H1 (cell line): Measurements from ENCODE around the gene ALK. TPM values are rescaled to one million over a fixed set of nuclear protein-coding genes. Genes with fewer than 3 reads are reported as not detected.
A peak's percentile ranks its signal among the peaks of the same experiment; 100 is the strongest.

ENCODE experiments used
- CTCF ChIA-PET: fragments of 300-600 bp; sonication (Branson Sonifier 250); formaldehyde crosslinking; loops from one replicate; lab custom pipeline; 2021; ENCODE audit not compliant: partially characterized antibody; lab: Charles Lee
- POLR2A ChIA-PET: fragments of 300-600 bp; sonication (Branson Sonifier 250); formaldehyde crosslinking; loops from one replicate; lab custom pipeline; 2021; ENCODE audit warnings: inconsistent platforms; ENCODE audit not compliant: partially characterized antibody; lab: Charles Lee
- DNase-seq, 2 experiments: peaks; one replicate each; pipeline versions ENCODE4 v3.0.0 to v3.0.0-alpha.2; 2010 to 2022; ENCODE audit warnings: low spot score in 2 of 2, low read depth in 1 of 2, mixed read lengths in 1 of 2
- FAIRE-seq: peaks from 2 replicates; lab custom pipeline; 2011; peaks lifted over from hg19 to GRCh38; lab: Jason Lieb, UNC
- H2AFZ ChIP-seq: 2 replicates; pipeline ENCODE4 v1.8.1; 2012; ENCODE audit warnings: low read length, inconsistent platforms
- H2AK5ac ChIP-seq: 2 replicates; pipeline ENCODE4 v1.6.1; 2013; ENCODE audit warnings: low read depth, low read length
- H2BK120ac ChIP-seq: replicated peaks from 2 replicates; pipeline ENCODE3; 2013; ENCODE audit warnings: low read depth, low read length, inconsistent platforms
- H2BK12ac ChIP-seq: 2 replicates; pipeline ENCODE4 v1.6.1; 2013; ENCODE audit warnings: low read depth, low read length
- H2BK15ac ChIP-seq: 2 replicates; pipeline ENCODE4 v1.6.1; 2013; ENCODE audit warnings: low read length
- H2BK20ac ChIP-seq: 2 replicates; pipeline ENCODE4 v1.6.1; 2013; ENCODE audit warnings: low read length
- H2BK5ac ChIP-seq: 2 replicates; pipeline ENCODE4 v1.6.1; 2013; ENCODE audit warnings: low read depth, low read length
- H3K14ac ChIP-seq: 2 replicates; pipeline ENCODE4 v1.6.1; 2013; ENCODE audit warnings: inconsistent platforms; ENCODE audit not compliant: insufficient read length
- H3K18ac ChIP-seq: 2 replicates; pipeline ENCODE4 v1.6.1; 2013; ENCODE audit warnings: low read length; ENCODE audit errors: extremely low read depth
- H3K23ac ChIP-seq: 2 replicates; pipeline ENCODE4 v1.6.1; 2013; ENCODE audit warnings: inconsistent platforms; ENCODE audit not compliant: insufficient read length
- H3K23me2 ChIP-seq: 2 replicates; pipeline ENCODE4 v1.6.1; 2013; ENCODE audit warnings: low read depth, low read length
- H3K27ac ChIP-seq: 2 replicates; pipeline ENCODE4 v1.6.1; 2011; ENCODE audit warnings: low read depth, low read length, inconsistent platforms
- H3K27me3 ChIP-seq, 4 experiments: replicated peaks in 1 of 4; 1 replicate in 1 of 4; 2 replicates in 3 of 4; pipeline versions ENCODE4 v1.6.1 to v1.8.1; 2011 to 2013; ENCODE audit warnings: low read length in 3 of 4, mild to moderate bottlenecking in 3 of 4, inconsistent platforms in 2 of 4, mixed read lengths in 2 of 4, moderate library complexity in 1 of 4; ENCODE audit not compliant: control insufficient read depth in 3 of 4, insufficient read depth in 3 of 4; ENCODE audit errors: extremely low read depth in 1 of 4
- H3K36me3 ChIP-seq, 4 experiments: 2 replicates each; pipeline versions ENCODE4 v1.6.1 to v1.8.1; 2011 to 2013; ENCODE audit warnings: mild to moderate bottlenecking in 4 of 4, low read length in 3 of 4, moderate library complexity in 2 of 4, control low read depth in 1 of 4, inconsistent platforms in 1 of 4; ENCODE audit not compliant: insufficient read depth in 4 of 4, control insufficient read depth in 2 of 4
- H3K4ac ChIP-seq: replicated peaks from 2 replicates; pipeline ENCODE3; 2013; ENCODE audit warnings: low read length, low read depth, mixed read lengths, inconsistent platforms; ENCODE audit not compliant: insufficient read length
- H3K4me1 ChIP-seq, 4 experiments: replicated peaks in 1 of 4; 1 replicate in 1 of 4; 2 replicates in 3 of 4; pipeline versions ENCODE4 v1.6.1 to v1.8.1; 2011 to 2013; ENCODE audit warnings: low read length in 3 of 4, inconsistent platforms in 2 of 4, mixed read lengths in 1 of 4; ENCODE audit not compliant: insufficient read depth in 4 of 4, control insufficient read depth in 3 of 4
- H3K4me2 ChIP-seq, 2 experiments: 2 replicates each; pipeline versions ENCODE4 v1.6.1 to v1.8.1; 2011 to 2013; ENCODE audit warnings: low read depth in 2 of 2, low read length in 2 of 2, control low read depth in 1 of 2, inconsistent platforms in 1 of 2, mild to moderate bottlenecking in 1 of 2; ENCODE audit not compliant: insufficient read depth in 1 of 2
- H3K4me3 ChIP-seq, 4 experiments: fragments of 200-600, 300-600 bp in 1 of 4; sonication (generic), shearing (Covaris generic), sonication (Bioruptor Twin) in 1 of 4; 2 replicates each; pipeline versions ENCODE4 v1.5.1 to v1.8.1; 2011 to 2016; ENCODE audit warnings: low read length in 4 of 4, low read depth in 3 of 4, control low read depth in 2 of 4, inconsistent platforms in 2 of 4, mild to moderate bottlenecking in 2 of 4, mixed read lengths in 1 of 4, moderate library complexity in 1 of 4; ENCODE audit not compliant: insufficient read depth in 2 of 4; ENCODE audit errors: extremely low read depth in 1 of 4
- H3K56ac ChIP-seq: replicated peaks from 2 replicates; pipeline ENCODE3; 2013; ENCODE audit warnings: low read depth, mild to moderate bottlenecking, mixed read lengths, low read length, inconsistent platforms; ENCODE audit not compliant: insufficient read length
- H3K79me1 ChIP-seq: 2 replicates; pipeline ENCODE4 v1.6.1; 2013; ENCODE audit warnings: low read depth, low read length, control low read depth
- H3K79me2 ChIP-seq, 2 experiments: 2 replicates each; pipeline versions ENCODE4 v1.6.1 to v1.8.1; 2012 to 2013; ENCODE audit warnings: low read length in 2 of 2, mild to moderate bottlenecking in 2 of 2, inconsistent platforms in 1 of 2; ENCODE audit not compliant: insufficient read depth in 2 of 2, control insufficient read depth in 1 of 2
- H3K9ac ChIP-seq, 4 experiments: replicated peaks in 1 of 4; 1 replicate in 1 of 4; 2 replicates in 3 of 4; pipeline versions ENCODE4 v1.6.1 to v1.8.1; 2011 to 2013; ENCODE audit warnings: low read depth in 3 of 4, low read length in 3 of 4, control low read depth in 2 of 4, mild to moderate bottlenecking in 2 of 4, moderate library complexity in 2 of 4, inconsistent platforms in 1 of 4; ENCODE audit errors: extremely low read depth in 1 of 4
- H3K9me3 ChIP-seq, 2 experiments: 2 replicates each; pipeline versions ENCODE4 v1.6.1 to v1.8.1; 2012 to 2013; ENCODE audit warnings: mild to moderate bottlenecking in 2 of 2, moderate library complexity in 2 of 2, control low read depth in 1 of 2, inconsistent platforms in 1 of 2, low read depth in 1 of 2, low read length in 1 of 2, mixed read lengths in 1 of 2; ENCODE audit not compliant: insufficient read depth in 2 of 2
- H4K20me1 ChIP-seq, 2 experiments: replicated peaks in 1 of 2; 2 replicates each; pipeline versions ENCODE3 to v1.8.1; 2011 to 2013; ENCODE audit warnings: inconsistent platforms in 2 of 2, low read length in 2 of 2, mild to moderate bottlenecking in 1 of 2; ENCODE audit not compliant: insufficient read depth in 2 of 2, control insufficient read depth in 1 of 2
- H4K5ac ChIP-seq: 2 replicates; pipeline ENCODE4 v1.6.1; 2013; ENCODE audit warnings: low read length, low read depth, mixed read lengths, inconsistent platforms; ENCODE audit not compliant: insufficient read length
- H4K8ac ChIP-seq: 2 replicates; pipeline ENCODE4 v1.8.0; 2013; ENCODE audit warnings: mild to moderate bottlenecking, moderate library complexity, low read length, inconsistent platforms; ENCODE audit not compliant: insufficient read depth; ENCODE audit errors: extremely low read depth
- H4K91ac ChIP-seq: replicated peaks from 2 replicates; pipeline ENCODE3; 2013; ENCODE audit warnings: low read length, mixed read lengths, inconsistent platforms; ENCODE audit not compliant: insufficient read length
- CBX8 ChIP-seq: fragments of 300-800, 300-1000 bp; sonication (generic); IDR thresholded peaks from 2 replicates; pipeline ENCODE4 v1.7.1; 2016; ENCODE audit warnings: low read depth, low read length, borderline replicate concordance
- CHD2 ChIP-seq: IDR thresholded peaks from 2 replicates; pipeline ENCODE4 v1.6.1; 2012; ENCODE audit warnings: low read length, improper control_type of control experiment
- EZH2 ChIP-seq: fragments of 200-600 bp; sonication (generic); IDR thresholded peaks from 2 replicates; pipeline ENCODE4 v1.7.1; 2012; ENCODE audit warnings: low read depth, mild to moderate bottlenecking, moderate library complexity, low read length, inconsistent platforms; ENCODE audit not compliant: severe bottlenecking
- KDM1A ChIP-seq: fragments of 200-600, 300-600 bp; sonication (generic); IDR thresholded peaks from 2 replicates; pipeline ENCODE4 v1.7.1; 2016; ENCODE audit warnings: mild to moderate bottlenecking, low read length, borderline replicate concordance
- KDM4A ChIP-seq: IDR thresholded peaks from one replicate; pipeline ENCODE4 v1.7.1; 2012; ENCODE audit warnings: low read depth, mild to moderate bottlenecking, moderate library complexity, low read length, inconsistent platforms; ENCODE audit not compliant: severe bottlenecking
- POLR2A ChIP-seq, 2 experiments: IDR thresholded peaks; 1 replicate in 1 of 2; 2 replicates in 1 of 2; pipeline ENCODE4 v1.6.1; 2011; ENCODE audit warnings: low read depth in 2 of 2, low read length in 2 of 2, mild to moderate bottlenecking in 2 of 2; ENCODE audit errors: control extremely low read depth in 1 of 2
- RAD21 ChIP-seq, 2 experiments: IDR thresholded peaks in 1 of 2; conservative IDR thresholded peaks in 1 of 2; 2 replicates each; pipeline ENCODE4 v1.6.1; 2011; ENCODE audit warnings: low read depth in 2 of 2, low read length in 2 of 2, improper control_type of control experiment in 1 of 2, inconsistent platforms in 1 of 2, mild to moderate bottlenecking in 1 of 2, moderate library complexity in 1 of 2
- RXRA ChIP-seq: IDR thresholded peaks from 2 replicates; pipeline ENCODE4 v1.6.1; 2011; ENCODE audit warnings: low read depth, mild to moderate bottlenecking, low read length, moderate library complexity; ENCODE audit not compliant: insufficient read depth
- SIRT6 ChIP-seq: IDR thresholded peaks from one replicate; pipeline ENCODE4 v1.7.1; 2012; ENCODE audit warnings: low read length, inconsistent platforms
- SRF ChIP-seq: IDR thresholded peaks from 2 replicates; pipeline ENCODE4 v1.6.1; 2011; ENCODE audit warnings: mild to moderate bottlenecking, low read depth, low read length, moderate library complexity
- SUZ12 ChIP-seq: fragments of 200-600 bp; sonication (generic); IDR thresholded peaks from 2 replicates; pipeline ENCODE4 v1.6.1; 2012; ENCODE audit warnings: mild to moderate bottlenecking, inconsistent platforms, low read length, moderate library complexity, mixed read lengths
- WGBS, 2 experiments: shearing (Covaris generic) in 1 of 2; methylation state at CpG; one replicate each; pipeline versions ENCODE4 v1.1.6 to v1.1.7; 2013 to 2015; ENCODE audit warnings: low lambda C conversion rate in 2 of 2, mixed read lengths in 2 of 2, inconsistent platforms in 1 of 2, low coverage in 1 of 2, missing lambda C conversion rate in 1 of 2; ENCODE audit not compliant: insufficient replicate concordance in 2 of 2, insufficient coverage in 1 of 2, insufficient read length in 1 of 2; ENCODE audit errors: extremely low coverage in 1 of 2, missing lambda C conversion rate in 1 of 2; 5-methylcytosine and 5-hydroxymethylcytosine counted together
- polyA plus RNA-seq, 7 experiments: library from polyadenylated mRNA; depleted of rRNA in 3 of 7; stranded (reverse) in 5 of 7; unstranded in 2 of 7; fragments of >200 nt in 5 of 7; fragments of 200-250 nt in 2 of 7; gene quantifications; 1 replicate in 5 of 7; 2 replicates in 1 of 7; 4 replicates in 1 of 7; pipeline versions ENCODE4 v1.2.1 to v1.2.3, GENCODE V29; 2011 to 2013; ENCODE audit warnings: missing spikeins in 2 of 7, mixed read lengths in 2 of 7
- total RNA-seq: library from RNA; stranded (reverse); fragmentation: NEBNext Ultra II Directional; extraction: Animal tissue kit (Norgen Biotek cat#: 25700); gene quantifications from 2 replicates; pipeline ENCODE4 v1.2.1, GENCODE V29; 2021

Gene ALK
- total and polyA plus RNA-seq, 2 of the 8 experiments (the other 6 are each of a cell fraction or from before 2014, with no cell fraction given): 0.02 to 0.09 TPM

GRCh38 chr2:29638641-29639040, 282.7 kb downstream of the ALK start:
- POLR2A ChIA-PET: no interaction called here
- H3K79me2 ChIP-seq: no peaks in the 10 kb centered on the region

More at GRCh38 chr2:29638641-29639040, 282.7 kb downstream of the ALK start:
- 92% methylated on average over 2 of the region's 2 CpGs; no CpG with 5 or more reads in 1 of the 2 experiments for WGBS, 2 experiments
- Histone ChIP-seq H3K4me1 (no peaks in the 10 kb centered on the region), H3K36me3 (no peaks in the 10 kb centered on the region), H3K9ac (no peak overlapping the region), H3K23ac (no peak overlapping the region), H4K20me1 (no peaks in the 10 kb centered on the region), H2AK5ac (no peak overlapping the region), H3K56ac (no peak overlapping the region), H3K4me2 (no peak overlapping the region), H2BK12ac (no peak overlapping the region), H3K9me3 (no peaks in the 10 kb centered on the region), H3K27ac (no peak overlapping the region), H4K5ac (no peak overlapping the region), H4K91ac (no peak overlapping the region), H3K23me2 (no peaks in the 10 kb centered on the region), H4K8ac (no peak overlapping the region), H3K27me3 (no peaks in the 10 kb centered on the region), H2BK120ac (no peak overlapping the region), H3K4ac (peak overlapping the region; percentile 14), H2BK5ac (no peak overlapping the region), H3K79me1 (no peaks in the 10 kb centered on the region), H3K18ac (no peak overlapping the region), H2BK15ac (no peak overlapping the region), H3K14ac (no peak overlapping the region), H2AFZ (no peak overlapping the region), H3K4me3 (no peak overlapping the region), H2BK20ac (no peak overlapping the region)
- TF ChIP-seq CBX8: no peak
- no peak for TF ChIP-seq EZH2
- TF ChIP-seq SIRT6: no peak
- TF ChIP-seq CHD2: no peak
- no peak for TF ChIP-seq SUZ12
- no peak for TF ChIP-seq KDM4A
- no peak for TF ChIP-seq KDM1A
- no peak for TF ChIP-seq POLR2A (IDR thresholded peaks at IDR 0.05; ENCODE audit: control extremely low read depth in 1 of 2, low read depth in 2 of 2, low read length in 2 of 2)
- TF ChIP-seq RAD21 (IDR thresholded peaks at IDR 0.05 in 1 of 2, conservative IDR thresholded peaks at IDR 0.05 in 1 of 2; ENCODE audit: low read depth in 2 of 2, low read length in 2 of 2): no peak
- TF ChIP-seq SRF: no peak
- no peak for TF ChIP-seq RXRA
- DNase-seq (no peak), FAIRE-seq (no peak)
- CTCF ChIA-PET: no interaction called here
